BJ (cell line): Measurements from ENCODE around the gene EGFR. TPM values are rescaled to one million over a fixed set of nuclear protein-coding genes. Genes with fewer than 3 reads are reported as not detected.

Experiments
- CTCF ChIA-PET: fragments of 350-600 bp; formaldehyde crosslinking; extraction: SDS; loops from one replicate; lab custom pipeline; 2021; ENCODE audit warnings: antibody characterized with exemption, inconsistent platforms; lab: Yijun Ruan, JAX
- POLR2A ChIA-PET: fragments of 300-600 bp; sonication (Branson Sonifier 250); formaldehyde crosslinking; extraction: SDS; loops from one replicate; lab custom pipeline; 2021; ENCODE audit warnings: antibody characterized with exemption; lab: Charles Lee
- DNase-seq: peaks from one replicate; pipeline ENCODE4 v3.0.0-alpha.2; 2011; ENCODE audit warnings: low read depth
- H3K27me3 ChIP-seq: 2 replicates; pipeline ENCODE4 v1.6.0; 2011; ENCODE audit warnings: low read length; ENCODE audit not compliant: control insufficient read depth, insufficient read depth
- H3K36me3 ChIP-seq: 2 replicates; pipeline ENCODE4 v1.5.1; 2011; ENCODE audit warnings: low read length; ENCODE audit not compliant: control insufficient read depth, insufficient read depth
- H3K4me3 ChIP-seq: 2 replicates; pipeline ENCODE4 v1.5.1; 2011; ENCODE audit warnings: low read depth, mild to moderate bottlenecking, control low read depth, low read length
- polyA plus RNA-seq: library from polyadenylated mRNA; depleted of rRNA; stranded (reverse); fragments of >200 nt; gene quantifications from 2 replicates; pipeline ENCODE4 v1.2.3, GENCODE V29; 2011
- TF ChIP-seq, protein P1 (sequence below): IDR thresholded peaks from 2 replicates; pipeline ENCODE4 v1.5.1; 2011; ENCODE audit warnings: low read depth, mild to moderate bottlenecking, control low read depth, inconsistent platforms, low read length, moderate library complexity; ENCODE audit not compliant: insufficient read depth

Gene EGFR
- polyA plus RNA-seq, 1 experiment, result 34.0 TPM

DNA sequence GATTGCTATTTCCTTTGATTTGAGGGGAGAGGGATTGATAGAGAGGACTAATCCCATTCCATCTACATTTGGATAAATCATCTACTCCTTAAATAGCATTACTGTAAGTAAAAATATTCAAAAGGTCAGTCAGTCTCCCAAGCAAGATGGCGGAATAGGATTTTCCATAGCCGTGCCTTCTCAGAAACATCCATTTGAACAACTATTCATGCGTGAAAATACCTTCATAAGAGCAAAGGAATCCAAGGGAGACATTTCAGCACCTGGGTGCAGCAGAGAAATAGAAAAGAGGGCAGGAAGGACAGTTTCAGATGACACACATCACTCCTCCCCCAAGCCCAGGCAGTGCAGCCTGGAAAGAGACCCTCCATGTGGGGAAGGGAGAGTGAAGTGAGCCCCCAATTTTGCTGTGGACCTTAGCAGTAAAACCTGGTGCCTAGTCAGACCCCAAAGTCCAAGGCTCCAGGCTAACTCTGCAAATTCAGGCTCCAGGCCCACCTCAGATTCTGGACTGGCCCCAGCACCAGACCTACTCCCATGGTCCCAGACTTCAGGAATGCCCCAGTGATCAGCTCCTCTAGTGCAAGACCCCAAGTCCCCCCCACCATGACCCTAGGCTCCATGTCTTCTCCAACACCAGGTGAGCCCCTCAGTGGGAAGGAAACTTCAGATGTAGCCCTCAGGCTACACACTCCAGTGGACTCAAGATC is 242.0 kb downstream of the EGFR start:
- H3K4me3 ChIP-seq, result no peak overlapping the region
- DNase-seq, result no peak
- CTCF ChIA-PET, result no interaction called here
- no peaks in the 10 kb centered on the region for H3K27me3 ChIP-seq
- no peaks in the 10 kb centered on the region for H3K36me3 ChIP-seq
- POLR2A ChIA-PET, result no interaction called here
- TF ChIP-seq, protein P1, sequence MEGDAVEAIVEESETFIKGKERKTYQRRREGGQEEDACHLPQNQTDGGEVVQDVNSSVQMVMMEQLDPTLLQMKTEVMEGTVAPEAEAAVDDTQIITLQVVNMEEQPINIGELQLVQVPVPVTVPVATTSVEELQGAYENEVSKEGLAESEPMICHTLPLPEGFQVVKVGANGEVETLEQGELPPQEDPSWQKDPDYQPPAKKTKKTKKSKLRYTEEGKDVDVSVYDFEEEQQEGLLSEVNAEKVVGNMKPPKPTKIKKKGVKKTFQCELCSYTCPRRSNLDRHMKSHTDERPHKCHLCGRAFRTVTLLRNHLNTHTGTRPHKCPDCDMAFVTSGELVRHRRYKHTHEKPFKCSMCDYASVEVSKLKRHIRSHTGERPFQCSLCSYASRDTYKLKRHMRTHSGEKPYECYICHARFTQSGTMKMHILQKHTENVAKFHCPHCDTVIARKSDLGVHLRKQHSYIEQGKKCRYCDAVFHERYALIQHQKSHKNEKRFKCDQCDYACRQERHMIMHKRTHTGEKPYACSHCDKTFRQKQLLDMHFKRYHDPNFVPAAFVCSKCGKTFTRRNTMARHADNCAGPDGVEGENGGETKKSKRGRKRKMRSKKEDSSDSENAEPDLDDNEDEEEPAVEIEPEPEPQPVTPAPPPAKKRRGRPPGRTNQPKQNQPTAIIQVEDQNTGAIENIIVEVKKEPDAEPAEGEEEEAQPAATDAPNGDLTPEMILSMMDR, result no peak
